ENCODE measurements around the gene GAS2L2.

GAS2L2 gene

DNA sequence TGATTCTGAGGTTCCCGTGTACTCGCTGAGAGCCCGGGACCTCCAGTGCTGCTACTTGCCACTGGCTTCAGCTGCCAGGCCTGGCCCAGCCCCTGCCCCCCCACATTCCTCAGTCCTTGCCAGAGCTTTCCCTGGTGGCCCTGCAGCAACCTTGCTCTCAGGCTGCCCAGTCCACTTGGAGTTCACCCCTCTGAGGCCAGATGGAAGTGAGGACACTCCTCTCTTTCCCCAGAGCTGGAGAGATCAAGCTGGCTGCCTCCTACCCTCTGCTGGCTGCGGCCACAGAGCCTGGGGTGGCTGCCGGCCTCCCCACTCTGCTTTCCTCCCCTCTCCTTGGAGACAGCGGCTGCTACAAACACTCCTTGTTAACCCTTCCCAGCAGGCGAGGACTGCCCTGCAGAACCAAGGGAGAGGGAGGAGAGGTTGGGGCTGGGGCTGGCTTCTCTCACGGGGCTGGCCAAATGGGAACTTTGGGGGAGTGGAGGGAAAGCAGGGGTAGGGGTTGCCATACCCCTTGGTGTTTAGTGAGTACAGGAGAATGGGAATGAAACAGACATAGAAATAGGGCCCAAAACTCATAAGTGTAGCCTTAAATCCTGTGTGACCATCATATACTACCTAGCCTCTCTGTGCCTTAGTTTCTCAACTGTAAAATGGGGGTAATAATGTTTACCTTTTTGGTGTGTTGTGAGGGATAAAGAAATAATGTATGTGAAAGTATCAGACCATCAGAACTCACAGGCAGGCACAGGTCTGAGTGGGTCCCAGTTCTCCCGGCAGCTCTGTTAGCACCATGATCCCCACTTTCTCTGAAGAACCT is at the start of gene GAS2L2:
Gene GAS2L2, minus strand, starts transcription at position 295 of the 820 bp plus-strand sequence. CDS start 389 bp downstream, outside the sequence.
- no peak for DNase-seq

DNA sequence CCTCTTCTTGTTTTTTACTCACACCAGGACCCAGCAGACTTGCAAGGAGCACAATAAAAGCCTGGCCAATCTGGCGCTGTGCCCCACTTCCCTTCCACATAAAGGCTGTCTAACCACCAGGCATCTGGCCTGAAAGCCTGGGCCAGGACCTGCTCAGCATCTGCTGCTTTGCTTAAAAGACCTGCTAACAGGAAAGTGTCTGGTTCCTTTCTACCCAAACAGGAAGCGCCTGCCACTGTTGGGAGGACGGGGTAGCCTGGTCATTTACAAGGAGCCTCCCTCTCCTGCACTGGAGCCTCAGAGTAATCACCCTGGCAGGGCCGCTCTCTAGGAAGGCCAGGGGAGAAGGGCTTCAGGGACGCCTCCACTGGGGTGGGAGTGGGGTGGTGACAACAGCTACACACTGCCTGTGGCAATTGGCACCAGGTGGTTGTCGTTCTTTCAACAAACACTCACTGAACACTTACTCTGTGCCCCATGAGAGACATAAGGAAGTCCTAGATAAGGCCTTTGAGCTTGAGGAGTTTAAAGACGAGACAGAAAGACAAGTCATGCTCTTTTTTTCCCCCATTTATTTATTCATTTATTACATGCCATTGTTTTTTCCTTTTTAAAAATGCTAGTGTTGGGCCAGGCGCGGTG is 48.7 kb upstream of the GAS2L2 start:
- DNase-seq = peak; percentile 86

DNA sequence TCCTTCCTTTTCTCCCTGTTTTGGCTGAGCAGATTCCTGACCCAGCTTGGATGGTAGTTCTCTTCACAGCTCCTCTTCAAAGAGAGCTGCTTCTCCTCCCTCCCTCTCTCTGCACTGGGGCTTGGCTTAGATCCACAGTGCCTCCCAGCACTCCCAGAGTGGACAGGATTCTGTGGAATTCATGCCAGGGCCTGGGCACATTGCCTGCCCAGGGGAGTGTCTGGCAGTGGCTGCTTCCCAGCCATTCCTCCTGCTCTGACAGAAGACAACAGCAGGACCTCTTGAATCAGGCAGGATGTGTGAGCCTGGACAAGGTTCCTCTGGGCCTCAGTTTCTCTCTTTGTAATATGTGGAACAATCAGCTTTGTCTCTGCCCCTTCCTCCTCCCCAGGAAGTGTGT is 46.9 kb upstream of the GAS2L2 start:
- no peak for DNase-seq

DNA sequence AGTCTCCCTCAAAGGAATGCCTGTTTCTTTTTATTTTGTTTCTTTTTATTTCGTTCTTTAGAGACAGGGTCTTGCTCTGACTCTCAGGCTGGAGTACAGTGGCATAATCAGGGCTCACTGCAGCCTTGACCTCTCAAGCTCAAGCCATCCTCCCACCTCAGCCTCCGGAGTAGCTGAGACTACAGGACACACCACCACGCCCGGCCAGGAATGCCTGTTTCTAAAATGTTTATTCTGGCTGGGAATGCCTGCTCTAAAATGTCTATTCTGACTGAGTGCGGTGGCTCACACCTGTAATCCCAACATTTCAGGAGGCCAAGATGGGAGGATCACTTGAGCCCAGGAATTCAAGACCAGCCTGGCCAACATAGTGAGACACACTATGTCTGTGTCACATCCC is 44.9 kb upstream of the GAS2L2 start:
- no peak for DNase-seq

DNA sequence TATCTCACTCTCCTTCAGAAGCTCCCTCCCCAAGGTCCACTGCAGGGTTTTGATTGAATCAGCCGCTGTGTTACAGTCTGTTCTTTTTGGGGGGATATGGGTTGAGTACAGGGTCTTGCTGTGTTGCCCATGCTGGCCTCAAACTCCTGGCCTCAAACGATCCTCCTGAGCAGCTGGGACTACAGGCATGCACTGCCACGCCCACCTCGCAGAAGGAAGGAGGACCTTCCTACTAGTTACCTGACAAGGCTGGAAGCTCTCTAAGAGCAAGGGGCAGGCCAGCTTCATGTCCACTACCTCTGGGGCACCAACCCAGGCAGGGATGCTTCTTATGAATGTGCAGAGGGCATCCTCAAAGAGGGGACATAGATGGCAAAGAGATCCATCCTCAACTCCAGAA is 44.3 kb upstream of the GAS2L2 start:
- DNase-seq = no peak

DNA sequence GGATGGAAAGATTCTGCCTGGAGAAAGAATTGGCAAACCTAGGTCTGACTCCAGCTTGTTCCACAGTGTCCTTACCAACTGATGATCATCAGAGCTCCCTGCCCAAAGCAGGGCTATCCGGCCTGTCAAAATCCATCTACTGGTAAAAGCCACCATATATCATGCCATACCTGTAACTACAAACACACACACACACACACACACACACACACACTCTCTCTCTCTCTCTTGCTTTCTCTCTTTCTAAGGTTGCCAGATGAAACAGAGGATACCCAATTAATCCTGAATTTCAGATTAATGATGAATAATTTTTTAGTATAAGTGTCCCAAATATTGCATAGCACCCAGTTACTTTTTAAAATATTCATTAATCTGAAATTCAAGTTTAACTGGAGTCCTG is 43.9 kb upstream of the GAS2L2 start:
- DNase-seq = no peak

DNA sequence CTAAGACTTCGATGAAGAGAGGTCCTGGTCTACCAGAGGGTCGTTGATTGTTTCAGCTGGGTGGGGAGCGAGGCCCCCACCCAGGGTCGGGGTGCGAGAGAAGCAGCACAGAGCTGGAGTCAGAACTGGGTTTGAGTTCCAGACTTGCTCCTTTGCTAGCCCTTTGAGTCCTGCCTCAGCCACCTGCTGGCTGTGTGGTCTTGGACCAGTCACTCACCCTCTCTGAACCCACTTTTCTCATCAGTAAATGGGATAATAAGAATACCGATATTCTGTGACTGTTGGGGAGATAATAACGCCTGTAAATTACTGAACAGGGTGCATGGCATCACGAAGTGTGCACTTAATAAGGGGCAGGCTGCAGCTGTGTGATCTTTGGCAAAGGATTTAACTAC is 42.8 kb upstream of the GAS2L2 start:
- no peak for DNase-seq

DNA sequence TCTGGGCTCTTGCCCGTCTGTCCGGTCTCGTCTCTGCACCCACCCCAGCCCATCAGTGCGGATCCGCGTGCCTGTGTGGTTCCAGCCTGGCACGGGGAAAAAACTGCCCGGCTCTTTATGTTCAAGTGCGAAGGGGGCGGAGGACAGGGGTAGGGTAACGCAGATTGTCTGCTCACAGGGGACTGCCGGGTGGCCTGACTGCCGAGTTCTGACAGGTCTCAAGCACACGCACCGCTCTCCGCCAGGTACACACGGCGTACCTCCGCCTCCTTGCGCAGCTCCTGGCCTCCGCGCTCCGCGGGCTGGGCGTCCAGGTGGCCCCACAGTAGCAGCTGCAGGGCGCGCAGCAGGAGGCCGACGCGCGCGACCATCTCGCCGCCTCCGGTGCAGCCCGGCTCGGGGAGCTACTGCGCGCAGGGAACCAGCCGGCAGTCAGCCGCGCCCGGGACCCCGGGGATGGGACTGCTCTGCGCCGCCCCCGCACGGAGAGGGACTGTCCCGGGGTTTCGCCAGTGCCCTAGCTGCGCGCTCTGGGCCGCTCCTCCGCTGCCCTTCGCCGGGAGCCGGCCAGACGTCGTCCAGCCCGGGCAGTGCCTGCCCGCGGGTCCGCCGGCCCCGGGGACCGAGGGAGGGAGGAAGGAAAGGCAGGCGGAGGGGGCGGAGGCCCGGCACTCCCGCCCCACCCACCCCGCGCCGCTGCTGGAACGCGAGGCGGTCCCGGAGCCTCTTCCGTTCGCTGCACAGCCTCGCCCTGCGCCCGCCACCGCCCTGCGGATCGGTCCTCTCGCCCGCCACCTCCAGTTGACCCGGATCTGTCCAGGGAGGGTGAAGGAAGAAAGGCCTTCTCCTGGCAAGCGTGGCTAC is 42.2 kb upstream of the GAS2L2 start, which contains the start of gene MMP28:
Gene MMP28, minus strand, starts transcription at position 635 of the 864 bp plus-strand sequence. Its CDS starts 264 bp downstream, at position 371.
- peak; percentile 45 for DNase-seq

DNA sequence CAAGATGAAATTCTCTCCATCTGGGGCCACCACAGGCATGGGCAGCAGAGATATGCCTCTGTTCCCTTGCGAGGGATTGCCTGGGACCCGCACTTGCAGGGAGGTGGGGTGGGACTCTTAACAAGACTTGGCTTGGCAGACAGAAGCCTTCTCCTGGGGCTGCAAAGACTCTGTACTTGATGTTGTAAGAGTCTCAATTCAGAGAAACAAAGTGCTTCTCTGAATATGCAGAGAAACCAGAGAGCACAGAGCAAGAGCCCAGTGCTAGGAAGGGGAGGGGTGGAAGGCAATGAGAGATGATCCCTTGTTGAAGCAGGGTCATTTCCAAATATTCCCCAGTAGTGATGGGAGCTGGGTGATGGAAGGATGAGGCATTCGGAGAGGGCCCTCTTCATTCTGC is 40.2 kb upstream of the GAS2L2 start:
- no peak for DNase-seq

DNA sequence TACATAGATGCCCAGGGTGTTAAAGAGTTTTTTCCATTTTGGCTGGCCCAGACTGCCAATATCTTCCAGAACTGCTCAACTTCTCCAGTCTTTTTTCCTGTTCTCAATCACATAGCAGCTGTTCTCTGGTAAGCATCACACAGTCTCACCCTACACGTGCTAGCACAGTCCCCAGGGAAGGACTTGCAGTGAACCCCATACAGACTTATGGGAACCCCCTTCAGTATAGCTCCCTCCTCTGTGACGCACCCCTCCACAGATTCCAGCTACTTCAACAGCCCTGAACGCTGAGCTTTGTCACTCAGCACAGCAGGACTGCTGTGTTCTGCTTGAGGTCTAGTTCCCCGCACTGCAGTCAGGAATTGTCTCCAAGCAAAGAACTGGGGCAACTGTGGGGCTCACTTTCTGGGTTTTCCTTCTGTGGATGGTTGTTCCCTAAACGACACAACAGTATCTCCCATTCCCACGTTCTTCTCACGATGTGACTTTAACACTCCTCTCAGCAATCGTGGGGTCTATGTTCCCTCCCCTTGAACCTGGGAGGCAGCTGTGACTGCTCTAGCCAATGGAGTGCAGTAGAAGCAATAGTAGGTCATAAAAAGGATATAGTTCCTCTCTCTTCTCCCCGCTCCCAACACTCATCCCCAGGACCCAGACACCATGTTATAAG is 38.8 kb upstream of the GAS2L2 start:
- no peak for DNase-seq

DNA sequence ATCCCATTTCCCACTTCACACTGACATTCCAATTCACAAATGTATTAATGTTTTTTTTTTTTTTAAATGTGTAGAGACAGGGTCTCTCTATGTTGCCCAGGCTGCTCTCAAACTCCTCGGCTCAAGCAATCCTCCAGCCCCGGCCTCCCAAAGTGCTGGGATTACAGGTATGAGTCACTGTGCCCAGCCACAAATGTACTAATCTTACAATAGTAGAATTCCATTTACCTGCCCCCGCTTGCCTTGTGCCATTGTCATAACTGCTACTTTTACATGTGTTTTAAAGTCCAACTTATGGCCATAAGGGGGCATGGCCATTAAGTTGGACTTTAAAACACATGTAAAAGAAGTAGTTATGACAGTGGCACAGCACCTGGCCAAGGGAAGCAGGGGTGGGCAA is 37.8 kb upstream of the GAS2L2 start:
- DNase-seq = no peak

DNA sequence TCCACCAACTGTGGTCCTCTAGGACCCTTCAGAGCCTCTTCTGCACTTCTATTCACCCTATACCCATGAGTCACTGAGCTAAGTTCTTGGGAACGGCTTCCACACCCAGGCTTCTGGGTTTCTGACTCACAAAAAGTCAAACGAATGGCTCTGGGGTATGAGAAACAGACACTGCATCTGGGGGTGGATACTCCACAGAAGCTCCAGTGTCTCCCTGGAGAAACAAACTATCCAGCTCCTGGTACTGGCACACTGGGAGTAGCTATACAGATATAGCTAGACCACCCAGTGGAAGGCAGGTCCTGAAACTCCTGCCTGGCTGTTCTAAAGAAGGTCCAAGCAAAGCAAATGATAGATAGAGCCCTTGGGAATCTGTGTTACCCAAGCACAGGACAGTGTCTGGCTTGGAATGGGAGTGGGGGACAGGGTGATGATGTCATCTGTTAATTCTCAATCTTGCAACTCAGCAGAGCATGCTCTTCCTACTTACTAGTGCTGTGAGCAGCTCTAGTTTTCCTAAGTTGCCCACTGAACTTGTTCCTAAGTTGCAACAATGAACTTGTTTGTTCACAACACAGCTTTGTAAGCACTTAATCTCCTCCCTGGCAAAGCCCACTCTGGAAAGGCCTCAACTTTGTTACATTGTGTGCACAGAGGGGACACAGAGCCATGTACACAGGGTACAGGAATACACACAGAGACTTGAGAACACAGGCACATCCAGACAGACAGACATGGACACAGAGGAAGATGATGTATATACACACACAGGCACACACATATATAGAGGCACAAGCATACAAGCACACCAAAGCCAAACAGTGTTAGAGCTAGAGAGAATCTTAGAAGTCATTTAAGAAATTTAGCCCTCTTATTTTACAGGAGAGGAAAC is 35.7 kb upstream of the GAS2L2 start:
- DNase-seq = no peak

DNA sequence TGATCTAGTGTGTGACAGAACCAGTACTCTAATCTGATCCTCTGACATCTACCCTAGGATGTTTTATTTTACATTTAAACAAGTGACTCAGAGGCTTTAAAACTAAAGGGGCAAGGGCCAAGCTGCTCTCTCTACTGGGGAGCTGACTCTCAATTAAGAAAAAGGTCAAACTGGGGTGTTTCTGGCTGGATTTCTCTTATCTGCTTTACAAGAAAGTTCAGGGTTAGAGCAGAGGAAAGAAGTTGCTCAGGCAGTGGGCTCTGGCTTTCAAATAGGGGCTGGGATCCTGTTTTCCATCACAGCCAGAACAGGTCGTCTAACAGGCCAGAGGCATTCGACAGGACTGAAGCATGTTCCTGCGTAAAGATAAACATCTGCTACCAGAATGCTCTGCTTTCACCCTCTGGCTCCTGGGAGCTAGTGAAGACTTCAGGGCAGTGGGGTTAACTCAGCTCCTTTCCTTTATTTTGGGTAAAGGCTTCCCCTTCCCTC is 33.9 kb upstream of the GAS2L2 start:
- DNase-seq = no peak

DNA sequence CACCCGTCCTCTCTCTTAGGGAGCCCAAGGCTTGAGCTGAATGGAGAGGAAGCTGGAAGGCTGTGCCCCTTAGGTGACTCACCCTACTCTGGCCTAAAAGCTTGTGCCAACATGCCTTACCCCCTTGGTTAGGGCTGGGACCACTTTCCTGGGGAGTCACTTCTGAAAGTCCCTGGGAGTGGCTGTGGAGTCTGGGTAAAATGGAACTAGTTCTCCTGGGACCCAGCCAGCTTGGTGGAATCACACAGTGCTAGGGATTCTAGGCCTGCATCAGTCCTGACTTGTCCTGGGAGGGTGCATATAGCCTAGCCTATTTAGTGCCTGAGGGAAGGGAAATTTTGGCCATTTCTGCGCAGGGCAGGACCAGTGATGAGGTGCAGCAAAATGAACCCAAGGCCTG is 31.9 kb upstream of the GAS2L2 start:
- no peak for DNase-seq

DNA sequence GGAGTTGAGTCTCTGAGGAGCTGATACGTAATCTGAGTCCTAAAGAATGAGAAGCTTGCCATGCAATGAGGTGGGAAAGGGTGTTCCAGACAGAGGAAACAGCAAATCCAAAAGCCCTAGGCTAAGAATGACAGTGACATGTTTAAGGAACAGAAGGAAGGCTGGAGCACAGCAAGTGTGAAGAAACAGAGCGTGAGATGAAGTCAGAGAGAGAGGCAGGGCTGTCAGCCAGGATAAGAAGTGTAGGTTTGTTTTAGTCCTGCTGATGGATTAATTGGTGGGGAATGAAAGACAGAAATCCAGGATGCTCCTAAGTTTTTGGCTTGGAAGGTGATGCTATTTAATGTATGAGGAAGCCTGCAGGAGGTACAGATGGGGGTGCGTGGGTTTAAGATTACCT is 27.9 kb upstream of the GAS2L2 start:
- no peak for DNase-seq

DNA sequence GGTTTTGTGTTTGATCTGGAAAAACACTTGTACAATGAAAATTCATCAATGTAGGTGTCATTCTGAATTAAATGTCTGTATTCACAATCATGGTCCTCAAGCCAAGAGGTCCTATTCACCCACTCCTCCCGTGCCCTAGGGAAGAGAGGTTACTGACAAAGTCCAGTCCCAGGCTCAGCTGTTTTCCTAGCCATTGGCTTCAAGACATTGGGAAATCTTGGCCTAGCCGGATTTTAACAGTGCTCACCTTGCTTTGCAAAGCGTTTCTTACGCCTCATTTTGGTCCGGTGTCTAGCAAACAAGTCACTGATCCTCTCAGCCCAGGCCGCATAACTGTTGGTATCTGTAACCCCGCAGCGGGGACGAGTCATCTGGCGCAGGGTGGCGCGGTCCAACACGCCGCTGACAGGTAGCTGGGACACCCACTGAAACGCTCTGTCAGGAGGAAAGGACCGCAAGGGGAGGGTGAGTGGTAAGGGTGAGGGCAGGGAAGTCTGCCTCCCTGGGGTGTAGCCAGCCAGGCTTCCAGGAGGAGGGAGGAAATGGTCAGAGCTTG is 25.7 kb upstream of the GAS2L2 start:
- no peak for DNase-seq

DNA sequence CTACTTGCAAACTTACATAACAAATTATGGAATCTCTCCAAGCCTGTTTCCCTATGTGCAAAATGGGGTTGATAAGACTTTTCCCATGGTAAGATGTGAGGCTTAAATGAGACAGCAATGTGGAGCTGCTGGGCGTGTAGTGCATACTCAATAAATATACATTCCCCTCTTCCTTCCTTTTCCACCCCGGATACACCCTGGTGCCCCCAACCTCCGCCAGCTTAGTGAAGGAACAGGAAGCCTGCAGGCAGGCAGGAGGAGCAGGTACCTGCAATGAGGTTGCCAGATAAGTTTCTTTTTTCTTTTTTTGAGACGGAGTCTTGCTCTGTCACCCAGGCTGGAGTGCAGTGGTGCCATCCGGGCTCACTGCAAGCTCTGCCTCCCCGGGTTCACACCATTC is 22.5 kb upstream of the GAS2L2 start:
- no peak for DNase-seq

DNA sequence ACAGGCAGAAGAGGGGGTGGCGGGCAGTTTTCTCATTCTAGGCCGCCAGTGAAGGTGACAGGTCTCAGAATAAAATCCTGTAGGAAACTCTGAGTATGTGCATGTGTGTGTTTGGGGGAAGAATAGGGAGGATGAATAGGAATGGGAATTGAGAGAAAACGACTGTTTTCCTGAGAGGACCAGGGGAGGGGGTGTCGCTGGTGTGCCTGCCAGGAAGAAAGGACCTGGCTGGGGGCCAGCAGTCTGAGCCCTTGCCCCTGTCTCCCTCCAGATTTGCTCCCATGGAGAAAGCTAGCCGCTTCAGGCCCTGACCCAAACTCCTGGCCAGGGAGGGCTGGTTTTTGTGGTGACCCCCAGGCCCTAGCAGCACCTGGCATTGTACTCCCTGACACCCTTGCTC is 22.0 kb upstream of the GAS2L2 start:
- DNase-seq = no peak

DNA sequence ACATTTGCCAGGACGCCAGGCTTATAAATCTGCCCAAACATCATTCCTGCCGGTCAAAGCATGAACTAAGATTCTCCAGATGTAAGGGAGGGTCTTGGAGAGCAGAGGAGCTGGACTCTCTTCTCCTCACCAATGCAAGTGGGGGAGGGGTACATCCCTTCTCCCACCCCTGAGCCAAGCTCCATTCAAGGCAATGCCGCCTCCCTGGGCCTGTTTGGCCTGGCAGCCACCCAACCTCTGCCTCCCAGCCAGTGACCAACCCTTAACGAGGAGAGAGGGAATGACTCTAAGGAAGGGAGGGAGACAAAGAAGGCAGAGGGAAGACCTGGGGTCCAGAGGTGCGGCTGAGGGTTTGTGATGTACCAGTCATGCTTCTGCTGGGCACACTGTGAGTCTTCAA is 21.5 kb upstream of the GAS2L2 start:
- no peak for DNase-seq

DNA sequence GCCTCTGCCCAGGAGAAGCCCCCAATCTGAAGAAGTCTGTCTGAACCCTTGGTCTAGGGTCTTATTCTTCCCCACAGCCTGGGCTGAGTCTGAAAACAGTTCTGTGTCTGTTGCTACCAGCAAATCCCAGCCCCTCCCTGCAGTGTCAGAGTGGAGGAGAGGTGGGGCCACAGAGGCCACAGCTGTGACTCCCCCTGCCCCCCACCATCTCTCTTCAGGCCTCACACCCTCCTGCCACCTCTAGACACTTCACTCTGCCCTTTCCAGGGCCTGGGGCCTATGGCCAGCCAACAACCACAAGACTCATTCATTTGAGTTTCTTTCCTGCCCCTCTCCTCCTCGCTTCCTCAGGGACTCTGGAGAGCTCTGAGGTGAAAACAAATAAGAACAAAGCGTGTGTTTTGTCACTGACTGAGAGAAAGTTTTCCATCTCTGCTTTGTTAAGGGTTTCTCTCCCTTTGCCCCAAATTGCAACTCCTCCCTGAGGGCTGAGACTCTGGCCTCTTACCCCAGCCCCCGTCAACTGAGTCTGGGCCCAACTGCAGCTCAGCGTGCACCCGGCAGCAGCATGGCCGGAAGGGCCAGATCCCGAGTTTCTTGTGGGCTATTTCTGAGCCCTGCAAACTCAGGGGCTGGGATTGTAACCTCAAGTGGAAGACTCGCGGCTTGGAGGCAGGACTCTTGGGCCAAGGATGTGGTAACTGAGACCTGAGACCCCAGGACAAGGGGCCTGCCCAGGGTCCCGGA is 20.8 kb upstream of the GAS2L2 start:
- DNase-seq = no peak

DNA sequence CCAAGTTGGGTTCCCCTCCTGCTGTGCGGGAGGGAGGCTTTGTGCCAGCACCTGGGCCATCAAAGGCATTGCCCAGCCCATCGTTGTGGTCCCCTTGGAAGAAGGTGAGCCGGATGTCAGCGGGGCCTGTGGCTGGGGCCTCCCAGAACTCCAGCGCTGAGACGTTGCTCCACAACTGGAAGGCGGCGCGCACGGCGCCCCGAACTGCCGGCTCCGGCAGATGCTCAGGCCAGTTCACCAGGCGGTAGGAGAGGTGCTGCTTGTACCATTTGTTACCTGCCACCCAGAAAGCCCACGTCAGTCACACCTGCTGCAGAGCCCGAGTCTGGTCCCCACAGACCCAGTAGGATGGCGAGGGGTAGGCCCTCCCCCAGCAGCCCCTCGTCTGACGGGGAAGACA is 20.1 kb upstream of the GAS2L2 start:
- DNase-seq = no peak
